Posterior vena cava (tissue), 2 donors: ENCODE results near the gene MCRS1. TPM values are rescaled to one million over a fixed set of nuclear protein-coding genes. Genes with fewer than 3 reads are reported as not detected.
A peak's percentile ranks its signal among the peaks of the same experiment; 100 is the strongest.

Experiments used
- DNase-seq: peaks from one replicate; pipeline ENCODE4 v3.0.0-alpha.2; 2020; ENCODE audit warnings: low spot score
- intact Hi-C, 2 donors: fragments of 100-400 bp; cut with DNase I; formaldehyde crosslinking; loops; one replicate each; pipeline versions ENCODE4 v1.14.1 to v1.14.2; 2022 to 2023
- total RNA-seq, 2 donors: library from RNA; stranded (reverse); fragmentation: NEBNext Ultra II Directional; extraction: Animal tissue kit (Norgen Biotek cat#: 25700); gene quantifications; one replicate each; pipeline ENCODE4 v1.2.1, GENCODE V29; 2021
- donor health status: DM: yes; HTN: yes; CAD: no.
- donor health status: DM: yes; HTN: yes; CAD: no.

Gene MCRS1
- total RNA-seq, 2 donors from 2014 or later = 37.3 to 38.1 TPM

- DNase-seq = no peak
- intact Hi-C loops = loop anchor here in 1 of 2 donors (5.0 kb wide), 1 partner anchor 1627 kb away; no protein-coding TSS in a partner anchor
Observed at GRCh38 chr12:49585477-49586459, 17.8 kb upstream of the MCRS1 start.

DNA sequence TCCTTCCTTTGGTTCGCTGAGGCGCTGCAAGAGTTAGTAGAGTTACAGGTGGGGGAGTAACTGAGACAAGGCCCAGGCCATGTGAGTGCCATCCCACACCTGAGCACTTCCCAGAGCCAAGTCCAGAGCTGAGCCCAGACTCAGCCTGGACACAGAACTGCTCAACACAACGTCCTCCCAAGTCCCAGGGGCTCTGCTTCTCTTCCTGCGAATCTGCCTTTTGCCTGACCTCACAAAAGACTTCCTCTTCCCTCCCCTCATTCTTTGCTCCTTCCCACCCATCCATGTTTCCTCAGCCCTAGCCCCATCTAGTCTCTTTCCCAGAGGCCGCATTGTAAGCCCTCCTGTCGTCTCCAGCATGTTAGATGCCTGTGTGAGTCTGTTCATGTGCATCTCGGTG lies 16.6 kb upstream of the MCRS1 start:
- intact Hi-C loops = no loop called here
- no peak for DNase-seq

DNA sequence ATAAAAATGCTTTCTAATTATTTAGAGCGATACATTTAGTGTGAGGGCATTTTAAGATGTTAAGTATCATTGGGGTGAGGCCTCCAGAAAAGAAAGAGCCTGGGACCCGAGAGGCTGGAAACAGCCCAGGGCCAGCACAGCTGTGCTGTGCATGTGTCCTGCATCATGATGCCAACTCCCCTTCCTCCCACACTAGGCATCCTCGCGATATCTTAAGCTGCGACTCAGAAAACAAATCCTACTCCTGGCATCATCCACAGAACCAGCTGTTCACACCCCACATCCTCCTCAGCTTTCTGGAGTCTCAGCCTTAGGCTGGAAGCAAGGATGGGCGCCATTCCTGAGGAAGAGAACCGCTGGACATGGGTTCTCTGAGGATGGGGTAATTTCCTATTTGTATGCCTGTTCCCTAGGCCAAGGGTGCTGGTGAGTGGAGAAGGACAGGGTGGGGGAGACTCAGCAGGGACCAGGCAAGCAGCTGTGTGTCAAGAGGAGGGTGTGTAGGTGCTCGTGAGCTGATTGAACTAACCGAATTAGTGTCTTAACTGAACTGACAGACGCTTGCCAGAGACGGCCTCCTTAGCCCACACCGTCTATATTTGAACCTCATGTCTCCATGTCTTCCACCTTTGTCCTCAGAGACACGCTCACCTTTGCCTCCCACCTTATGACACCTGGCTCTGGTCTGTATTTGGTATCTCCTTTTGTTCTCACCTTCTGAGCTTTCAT lies 15.6 kb upstream of the MCRS1 start:
- intact Hi-C loops = no loop called here
- no peak for DNase-seq

- no peak for DNase-seq
- intact Hi-C loops = no loop called here
Observed at GRCh38 chr12:49582850-49583249, 14.9 kb upstream of the MCRS1 start.

DNA sequence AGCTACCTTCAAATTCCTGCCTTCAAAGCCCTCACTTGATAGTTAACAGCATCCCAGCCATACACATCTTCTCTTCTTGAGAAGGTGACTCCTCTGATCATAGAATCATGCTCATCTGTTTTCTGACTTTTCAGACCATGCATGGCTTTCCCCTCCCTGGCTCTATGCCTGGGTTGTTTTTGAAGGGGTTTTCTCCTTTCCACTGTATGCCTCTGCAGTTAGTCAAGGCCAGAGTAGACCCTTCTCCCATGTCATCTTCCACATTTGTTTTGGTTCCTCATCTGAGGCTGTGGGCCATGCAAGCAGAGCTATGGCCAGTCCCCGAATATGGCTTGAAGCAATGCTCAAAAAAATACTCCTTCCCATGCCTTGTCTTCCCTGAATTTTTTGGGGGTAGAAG lies 14.3 kb upstream of the MCRS1 start:
- no peak for DNase-seq
- intact Hi-C loops = no loop called here

DNA sequence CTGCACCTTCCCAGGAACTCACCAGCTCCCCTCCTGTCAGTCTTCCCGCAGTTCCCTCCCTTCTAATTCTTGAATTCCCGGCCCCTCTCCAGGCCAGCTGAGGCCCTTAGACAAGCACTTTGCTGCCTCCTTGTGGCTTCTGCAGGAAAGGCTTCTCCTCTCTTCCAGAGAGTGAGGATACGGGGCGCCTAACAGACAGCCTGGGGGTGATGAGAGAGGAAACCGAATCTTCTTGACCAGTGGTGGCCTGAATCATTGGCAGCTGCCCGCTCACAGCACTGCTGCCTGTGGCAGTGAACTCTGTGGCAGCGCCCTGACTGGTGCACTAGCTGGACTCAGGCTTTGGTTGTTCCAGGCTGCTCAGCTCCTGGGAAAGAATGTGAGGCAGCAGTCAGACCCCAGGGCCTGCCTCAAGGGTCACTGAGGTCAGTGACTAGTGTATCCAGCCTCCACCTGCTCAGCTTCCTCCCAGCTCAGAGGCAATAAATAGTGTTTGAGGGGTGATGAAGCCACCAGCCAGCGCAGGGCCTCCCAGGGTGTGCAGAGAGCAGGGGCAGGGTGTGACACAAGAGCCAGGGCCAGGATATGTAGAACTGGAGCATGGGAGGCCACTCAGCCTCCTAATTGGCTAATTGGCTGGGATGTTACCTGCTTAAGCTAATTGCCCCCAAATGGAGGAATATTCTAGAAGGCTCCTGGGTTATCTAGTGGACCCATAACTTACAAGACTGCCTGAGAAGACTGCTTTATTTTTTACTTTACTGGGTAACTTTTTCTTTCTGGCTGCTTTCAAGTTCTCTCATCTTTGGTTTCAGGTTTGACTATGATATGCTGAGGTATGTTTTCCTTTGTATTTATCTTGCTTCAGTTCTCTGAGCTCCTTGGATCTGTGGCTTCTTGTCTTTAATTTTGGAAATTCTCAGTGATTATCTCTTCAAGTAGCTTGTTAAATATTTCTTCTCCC lies 12.9 kb upstream of the MCRS1 start:
- DNase-seq = no peak
- intact Hi-C loops = no loop called here

GRCh38 chr12:49578471-49579112 lies 10.7 kb upstream of the MCRS1 start:
- DNase-seq = no peak
- intact Hi-C loops = no loop called here

GRCh38 chr12:49577589-49578315 lies 9.8 kb upstream of the MCRS1 start:
- intact Hi-C loops = no loop called here
- no peak for DNase-seq

DNA sequence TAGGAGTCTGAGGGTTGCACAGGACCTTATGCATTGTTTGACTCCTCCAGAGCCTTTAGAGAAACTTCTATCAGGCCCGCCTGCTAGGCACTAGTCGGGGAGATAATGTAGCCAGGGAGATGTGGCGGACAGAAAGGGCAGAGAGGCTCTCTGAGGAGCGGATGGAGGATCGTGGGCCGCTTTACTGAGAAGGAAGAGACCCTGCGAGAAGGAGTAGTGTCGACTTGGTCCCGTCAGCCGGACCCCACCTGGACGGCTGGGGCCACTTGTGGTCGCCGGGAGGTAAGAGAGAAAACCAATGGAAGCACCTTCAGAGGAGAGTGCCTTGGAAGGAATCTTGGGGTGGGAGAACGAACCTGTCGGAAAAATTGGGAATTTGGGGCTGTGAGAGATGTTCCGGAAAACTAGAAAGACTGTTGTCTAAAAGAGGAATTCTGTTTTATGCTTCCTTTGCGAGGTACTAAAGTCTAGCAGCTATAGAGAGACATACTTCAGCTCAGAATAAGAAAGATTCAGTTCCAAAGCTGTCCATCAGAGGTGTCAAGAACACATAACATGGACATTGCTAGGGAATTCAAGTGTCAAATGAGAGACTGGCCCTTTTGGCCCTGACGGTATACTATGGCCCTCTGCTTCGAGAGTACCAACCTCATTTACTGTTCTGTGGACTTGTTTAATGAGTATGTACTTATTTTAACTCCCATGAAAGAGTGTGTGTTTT lies 660 bp upstream of the MCRS1 start:
- no peak for DNase-seq
- intact Hi-C loops = no loop called here

DNA sequence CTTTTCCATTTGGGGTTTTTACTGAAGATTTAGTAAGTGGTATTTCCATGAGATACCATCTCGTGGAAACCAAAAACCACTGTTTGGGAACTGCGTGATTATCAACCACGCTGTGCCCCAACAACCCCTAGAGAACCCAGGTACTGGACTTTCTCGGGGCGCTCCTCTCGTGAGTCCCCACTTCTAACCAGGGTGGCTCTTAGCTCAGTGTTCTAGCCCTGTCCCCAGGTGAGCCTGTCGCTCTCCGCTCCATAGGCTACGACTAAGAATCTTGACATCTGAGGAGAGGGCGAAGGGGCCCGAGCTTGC lies 686 bp downstream of the MCRS1 start:
- intact Hi-C loops = no loop called here
- DNase-seq = no peak

- intact Hi-C loops = no loop called here
Observed at GRCh38 chr12:49566361-49566760, 1.6 kb downstream of the MCRS1 start.

DNA sequence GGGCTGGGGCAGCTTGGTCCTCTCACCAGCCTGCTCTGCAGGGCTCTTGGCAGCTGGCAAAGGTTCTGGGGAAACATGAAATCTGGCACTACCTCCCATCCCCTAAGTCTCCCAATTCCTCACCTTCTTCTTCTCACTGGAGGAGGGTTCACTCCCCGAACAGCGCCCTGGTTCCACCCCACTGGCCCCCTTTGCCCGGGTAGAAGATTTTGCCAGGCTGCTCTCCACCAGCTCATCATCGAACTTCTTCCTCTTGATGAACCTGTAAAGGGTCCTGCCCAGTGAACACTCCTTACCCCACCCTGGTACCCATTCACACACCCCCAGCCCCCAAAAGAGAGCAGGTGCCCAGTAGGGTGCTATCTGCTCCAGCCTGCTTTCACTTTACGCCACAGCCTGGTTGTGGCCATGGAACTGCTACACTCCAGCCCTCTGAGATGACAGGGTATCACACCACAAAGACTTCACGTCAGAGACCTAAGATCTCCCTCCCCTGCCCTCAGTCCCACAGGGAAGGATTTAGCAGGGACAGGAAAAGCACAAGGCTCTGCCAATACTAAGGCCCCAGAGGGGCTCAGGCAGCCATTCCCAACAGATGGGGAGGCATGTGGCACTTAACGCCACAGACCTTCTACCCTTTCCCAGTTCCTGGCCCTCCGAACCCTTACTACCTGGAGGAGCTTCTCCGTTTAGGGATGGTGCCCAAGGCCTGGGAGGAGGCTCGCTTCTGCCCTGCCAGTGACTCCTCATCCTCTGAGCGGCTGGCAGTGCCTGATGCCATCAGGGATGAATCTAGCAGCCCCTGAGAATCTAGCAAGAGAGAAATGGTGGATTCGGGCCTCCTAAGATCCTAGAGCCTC lies 2.3 kb downstream of the MCRS1 start:
- intact Hi-C loops = no loop called here
- DNase-seq = peak; percentile 60

More at GRCh38 chr12:49566361-49566760, 1.6 kb downstream of the MCRS1 start:
- DNase-seq = peak; percentile 35

- intact Hi-C loops = no loop called here
- peak; percentile 58 for DNase-seq
Observed at GRCh38 chr12:49564686-49565405, 3.1 kb downstream of the MCRS1 start.

GRCh38 chr12:49563951-49564685 lies 3.8 kb downstream of the MCRS1 start:
- no peak for DNase-seq
- intact Hi-C loops = no loop called here

GRCh38 chr12:49562831-49563230 lies 5.1 kb downstream of the MCRS1 start:
- intact Hi-C loops = no loop called here
- DNase-seq = peak; percentile 62
